HG03108 (cell line): Measurements from ENCODE around the gene NRTN.

ENCODE experiments used
- ATAC-seq: cut with Tn5 transposase; IDR thresholded peaks from one replicate; pipeline ENCODE4 v1.9.1; 2021; ENCODE audit warnings: moderate library complexity; ENCODE audit not compliant: unreplicated experiment

The NRTN gene

GRCh38 chr19:5789886-5790558 lies 14.8 kb upstream of the NRTN start:
- ATAC-seq: no peak

- peak; percentile 91 for ATAC-seq
Measured at GRCh38 chr19:5790559-5791520, 14.0 kb upstream of the NRTN start, which contains the start of gene DUS3L. TSS of gene DUS3L (minus strand) at chr19:5791163. CDS start at chr19:5791141, 22 bp downstream.

DNA sequence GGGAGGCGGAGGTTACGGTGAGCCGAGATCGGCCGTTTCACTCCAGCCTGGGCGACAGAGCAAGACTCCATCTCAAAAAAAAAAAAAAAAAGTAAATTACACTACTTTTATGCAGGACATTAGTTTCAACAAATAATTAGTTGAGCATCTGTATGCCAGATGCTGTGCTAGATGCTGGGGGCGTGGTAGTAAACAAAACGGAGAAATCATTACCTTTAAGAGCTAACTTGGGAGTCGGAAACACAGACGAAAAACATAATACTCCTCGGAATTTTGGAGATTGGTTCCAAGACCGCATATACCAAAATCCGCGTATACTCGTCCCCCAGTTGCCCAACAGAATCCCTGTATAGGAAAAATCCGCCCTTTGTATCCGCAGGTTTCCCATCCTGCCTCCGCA lies 12.6 kb upstream of the NRTN start:
- ATAC-seq: no peak

- ATAC-seq: no peak
Measured at GRCh38 chr19:5793188-5793587, 11.7 kb upstream of the NRTN start.

DNA sequence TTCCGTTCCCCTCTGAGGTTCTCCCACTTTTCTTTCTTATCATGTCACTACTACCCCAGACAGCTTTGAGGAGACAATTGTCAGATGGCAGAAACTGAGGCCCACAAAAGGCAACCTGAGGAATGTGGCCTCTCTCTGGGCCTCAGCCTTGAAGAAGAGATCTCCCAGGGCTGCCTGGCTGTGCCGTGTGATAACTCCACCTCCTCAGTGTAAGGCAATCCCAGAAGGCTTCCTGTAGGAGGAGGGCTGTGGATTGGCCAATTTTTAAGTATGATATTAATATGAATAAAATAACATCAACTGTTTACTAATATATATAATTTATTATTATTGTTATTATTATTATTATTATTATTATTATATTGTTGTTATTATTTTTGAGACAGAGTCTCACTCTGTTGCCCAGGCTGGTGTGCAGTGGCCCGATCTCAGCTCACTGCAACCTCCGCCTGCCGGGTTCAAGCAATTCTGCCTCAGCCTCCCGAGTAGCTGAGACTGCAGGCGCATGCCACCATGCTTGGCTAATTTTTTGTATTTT lies 9.4 kb upstream of the NRTN start:
- ATAC-seq: no peak

GRCh38 chr19:5798244-5798643 lies 6.6 kb upstream of the NRTN start:
- no peak for ATAC-seq

DNA sequence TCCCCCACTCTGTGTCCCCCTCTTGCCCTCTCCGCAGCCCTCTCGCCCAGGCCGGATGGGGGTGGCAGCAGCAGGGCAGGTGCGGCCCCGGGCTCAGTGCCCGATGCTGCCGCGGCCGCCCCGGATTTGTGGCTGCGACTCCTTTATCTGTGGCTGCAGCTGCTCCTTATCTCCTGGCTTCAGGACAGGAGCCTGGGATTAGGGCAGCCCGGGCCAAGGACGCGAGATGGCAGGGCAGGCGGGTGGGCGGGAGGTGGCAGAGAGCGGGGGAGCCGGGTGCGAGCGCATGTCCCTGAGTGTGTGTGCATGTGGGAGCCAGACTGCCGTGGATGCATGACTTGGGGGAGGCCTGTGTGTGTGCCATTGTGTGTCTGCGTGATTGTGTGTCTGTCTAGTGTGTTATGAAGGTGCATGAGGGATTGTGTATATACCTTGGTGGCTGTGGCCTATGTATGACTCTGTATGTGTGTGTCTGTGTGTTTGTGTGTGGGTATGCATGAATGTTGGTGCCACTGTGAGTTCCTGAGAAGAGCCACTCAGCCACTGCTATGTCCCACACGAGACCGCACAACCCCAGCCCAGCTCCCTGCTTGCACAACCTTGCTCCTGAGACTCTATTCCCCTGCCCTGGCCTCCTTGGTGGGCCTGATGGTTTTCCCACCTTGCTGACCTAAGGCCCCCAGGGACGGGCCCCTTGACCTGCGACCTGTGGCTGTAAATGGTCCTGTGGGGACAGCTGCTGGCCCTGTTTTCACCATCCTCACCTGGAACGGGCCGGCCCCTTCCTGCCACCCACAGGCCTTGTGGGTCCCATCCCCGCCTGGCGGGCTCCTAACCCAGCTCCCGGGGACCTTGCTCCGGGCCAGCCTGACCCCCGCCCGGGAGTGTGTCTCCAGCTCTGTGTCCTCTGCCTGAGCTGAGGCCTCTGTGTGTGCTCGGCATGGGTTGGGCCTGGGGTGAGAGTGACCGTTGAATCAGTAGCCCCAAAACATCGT lies 5.3 kb upstream of the NRTN start:
- no peak for ATAC-seq

DNA sequence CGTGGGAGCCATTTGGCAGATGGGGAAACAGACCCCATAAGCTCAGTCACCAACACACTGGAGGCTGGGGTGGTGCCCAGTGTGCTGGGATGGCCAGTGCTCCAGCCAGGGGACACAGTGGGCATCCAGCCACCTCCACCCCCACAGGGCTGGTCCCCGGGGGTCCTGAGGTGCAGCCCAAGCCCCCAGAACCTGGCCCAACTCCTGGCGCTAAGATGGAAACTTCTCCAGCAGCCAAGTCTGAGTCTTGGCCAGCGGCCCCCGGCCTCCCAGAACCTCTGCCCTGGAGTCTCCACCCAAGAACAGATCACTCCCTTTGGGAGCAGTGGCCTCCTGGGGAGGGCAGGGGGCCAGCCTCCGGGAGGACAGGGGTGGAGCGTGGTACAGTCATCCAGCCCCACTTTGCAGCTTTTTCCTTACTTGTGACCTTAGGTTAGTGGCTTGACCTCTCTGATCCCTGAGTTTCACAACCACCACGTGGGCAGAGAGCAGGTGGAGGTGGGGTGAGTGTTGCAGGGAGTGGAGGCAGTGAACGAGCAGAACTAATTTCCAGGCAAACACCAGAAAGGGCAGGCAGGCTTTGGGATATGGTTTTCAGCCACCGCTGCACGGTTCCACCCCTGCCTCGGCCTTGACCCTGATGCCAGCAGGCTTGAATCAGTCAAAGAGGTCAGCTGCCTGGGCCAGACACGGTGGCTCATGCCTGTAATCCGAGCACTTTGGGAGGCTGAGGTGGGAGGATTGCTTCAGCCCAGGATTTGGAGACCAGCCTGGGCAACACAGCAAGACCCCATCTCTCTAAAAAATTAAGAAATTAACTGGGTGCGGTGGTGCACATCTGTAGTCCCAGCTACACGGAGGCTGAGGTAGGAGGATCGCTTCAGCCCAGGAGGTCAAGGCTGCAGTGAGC lies 4.3 kb upstream of the NRTN start:
- no peak for ATAC-seq

DNA sequence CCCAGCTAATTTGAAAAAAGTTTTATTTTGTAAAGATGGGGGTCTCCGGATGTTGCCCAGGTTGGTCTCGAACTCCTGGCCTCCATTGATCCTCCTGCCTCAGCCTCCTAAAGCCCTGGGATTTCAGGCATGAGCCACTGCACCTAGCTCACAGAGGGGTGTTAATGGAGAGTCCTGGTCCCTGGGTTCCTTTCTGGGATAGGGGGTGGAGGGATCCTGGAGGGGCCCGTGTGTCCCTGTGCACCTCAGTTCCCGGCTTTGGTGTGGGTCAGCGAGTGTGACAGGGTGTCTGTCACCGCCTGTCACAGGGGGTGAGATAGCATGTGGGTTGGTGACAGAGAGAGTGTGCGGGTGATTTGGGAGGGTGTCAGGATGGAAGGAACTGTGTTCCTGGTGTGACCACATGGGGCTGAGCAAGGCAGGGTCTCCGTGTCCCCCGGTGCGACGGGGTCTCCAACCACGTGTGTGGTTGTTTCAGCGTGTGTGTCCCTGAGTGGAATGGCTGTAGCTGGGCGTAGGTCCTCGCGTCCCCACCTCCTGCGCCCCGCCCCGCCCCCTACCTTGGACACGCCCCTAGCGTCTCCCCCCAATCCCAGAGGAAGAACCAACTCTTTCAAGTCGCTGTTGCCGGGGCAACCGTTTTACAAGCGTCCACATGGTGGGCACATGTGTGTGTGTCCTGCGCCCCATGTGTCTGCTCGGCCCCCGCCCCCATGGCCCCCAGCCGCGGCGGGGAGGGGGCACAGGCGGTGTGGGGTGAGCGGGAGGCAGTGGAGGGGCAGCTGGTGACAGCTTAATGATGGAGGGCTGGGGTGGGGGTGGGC lies 2.9 kb upstream of the NRTN start:
- ATAC-seq: no peak

GRCh38 chr19:5803441-5803751 lies 1.5 kb upstream of the NRTN start:
- ATAC-seq: no peak

DNA sequence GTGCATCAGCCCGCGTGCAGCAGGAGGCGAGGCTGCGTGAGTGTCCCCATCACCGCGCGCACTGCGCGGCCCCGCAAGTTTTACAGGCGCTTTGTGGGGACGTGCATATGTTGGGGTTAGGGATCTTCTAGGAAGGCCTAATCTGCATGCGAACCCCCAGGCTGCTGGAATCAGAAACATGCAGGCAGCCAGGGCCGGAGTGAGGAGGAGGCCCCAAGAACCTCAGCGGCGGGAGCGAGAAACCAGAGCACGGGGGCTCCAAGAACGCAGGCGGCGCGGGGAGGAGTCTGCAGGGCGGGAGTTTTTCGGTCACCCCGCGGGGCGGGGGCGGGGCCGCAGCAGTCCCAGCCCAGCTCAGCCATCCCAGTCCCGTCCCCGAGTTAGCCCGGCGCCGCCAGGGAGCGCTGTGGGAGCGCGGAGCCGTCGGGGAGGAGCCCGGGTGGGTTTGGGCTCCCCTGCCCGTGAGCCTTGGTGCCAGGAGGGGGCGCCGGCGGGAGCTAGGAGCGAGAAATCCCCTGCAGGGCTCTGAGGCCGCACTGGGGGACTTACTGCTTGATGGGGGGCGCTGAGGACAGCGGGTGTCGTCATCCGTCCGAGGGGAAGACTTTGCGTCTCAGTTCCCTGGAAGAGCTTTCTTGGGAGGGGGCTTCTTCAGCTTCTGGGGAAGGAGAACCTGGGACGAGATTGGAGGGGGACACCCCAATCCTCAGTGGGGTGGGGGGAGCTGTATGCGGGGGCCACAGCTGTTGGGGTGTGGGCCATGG lies 933 bp upstream of the NRTN start:
- peak; percentile 73 for ATAC-seq

- ATAC-seq: no peak
Measured at GRCh38 chr19:5805462-5806132, 730 bp downstream of the NRTN start.

GRCh38 chr19:5806133-5806489 lies 1.2 kb downstream of the NRTN start:
- no peak for ATAC-seq

DNA sequence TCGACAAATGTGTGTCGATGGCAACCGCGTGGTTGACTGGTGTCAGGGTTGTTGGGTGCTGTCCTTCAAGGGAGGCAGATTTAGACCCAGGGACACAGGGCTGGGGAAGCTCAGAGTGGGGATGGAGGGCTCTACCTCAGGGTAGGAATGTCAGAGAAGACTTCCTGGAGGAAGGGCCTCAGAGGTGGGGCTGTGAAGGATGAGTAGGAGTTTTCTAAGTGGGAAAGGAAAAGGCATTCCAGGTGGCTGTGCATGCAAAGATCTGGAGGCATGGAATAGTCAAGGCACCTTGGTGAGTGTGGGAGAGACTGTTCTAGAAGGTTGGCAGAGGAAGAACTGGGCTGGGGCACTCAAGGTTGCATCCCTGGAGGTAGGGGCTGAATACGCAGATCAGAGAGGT lies 2.0 kb downstream of the NRTN start:
- ATAC-seq: no peak

GRCh38 chr19:5808120-5808816 lies 3.4 kb downstream of the NRTN start:
- ATAC-seq: no peak

DNA sequence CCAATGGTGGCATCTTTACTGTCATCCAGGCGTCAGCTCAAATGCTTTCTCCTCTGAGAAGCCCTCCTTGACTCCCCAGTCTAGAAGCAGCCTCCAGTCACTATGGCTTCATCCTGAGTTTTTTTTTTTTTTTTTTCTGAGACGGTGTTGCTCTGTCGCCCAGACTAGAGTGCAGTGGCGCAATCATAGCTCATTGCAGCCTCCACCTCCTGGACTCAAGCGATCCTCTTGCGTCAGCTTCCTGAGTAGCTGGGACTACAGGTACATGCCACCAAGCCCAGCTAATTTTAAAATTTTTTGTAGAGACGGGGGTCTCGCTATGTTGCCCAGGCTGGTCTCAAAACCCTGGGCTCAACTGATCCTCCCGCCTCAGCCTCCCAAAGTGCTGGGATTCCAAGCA lies 4.2 kb downstream of the NRTN start:
- no peak for ATAC-seq

DNA sequence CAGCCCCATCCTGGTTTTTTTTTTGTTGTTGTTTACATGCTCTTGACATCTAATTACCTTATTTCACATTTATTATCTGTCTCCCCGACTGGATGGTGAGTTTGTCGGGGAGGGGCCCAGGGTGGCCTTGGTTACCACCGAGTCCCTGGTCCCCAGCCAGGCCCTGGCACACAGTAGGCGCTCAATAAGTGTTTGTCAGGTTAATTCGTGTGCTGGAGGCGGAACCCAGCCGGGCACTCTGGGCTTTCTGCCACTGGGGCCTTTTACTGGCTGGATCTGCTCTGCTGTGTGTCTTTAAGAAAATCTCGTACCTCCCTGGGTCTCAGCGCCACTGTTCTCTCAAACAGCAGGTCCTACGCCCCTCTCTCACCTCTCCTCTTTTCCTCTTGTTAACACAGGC lies 4.6 kb downstream of the NRTN start:
- ATAC-seq: no peak
